Nephron progenitor cell (in vitro differentiated cells): ENCODE results near the gene GRIN2C.

Source experiments
- DNase-seq: peaks from one replicate; pipeline ENCODE4 v3.0.0; 2021
- H3K27ac Mint-ChIP-seq: 2 replicates; pipeline ENCODE4 v1.8.0; 2021; ENCODE audit warnings: mild to moderate bottlenecking, moderate library complexity, mixed read lengths
- H3K27me3 Mint-ChIP-seq: 2 replicates; pipeline ENCODE4 v1.8.0; 2021; ENCODE audit warnings: mild to moderate bottlenecking, low read depth, mixed read lengths; ENCODE audit not compliant: poor library complexity
- H3K36me3 Mint-ChIP-seq: 2 replicates; pipeline ENCODE4 v1.8.0; 2021; ENCODE audit warnings: low read depth, mixed read lengths
- H3K4me1 Mint-ChIP-seq: 2 replicates; pipeline ENCODE4 v1.8.0; 2021; ENCODE audit warnings: mixed read lengths
- H3K4me3 Mint-ChIP-seq: 2 replicates; pipeline ENCODE4 v1.8.0; 2021; ENCODE audit warnings: mild to moderate bottlenecking, moderate library complexity, mixed read lengths
- H3K9me3 Mint-ChIP-seq: 2 replicates; pipeline ENCODE4 v1.8.0; 2021; ENCODE audit warnings: mild to moderate bottlenecking, moderate library complexity, mixed read lengths
- TF ChIP-seq, protein P1 (sequence below): fragments of 200-600 bp; sonication (generic); IDR thresholded peaks from 2 replicates; pipeline ENCODE4 v1.5.0; 2021; ENCODE audit warnings: antibody characterized with exemption

GRIN2C gene

DNA sequence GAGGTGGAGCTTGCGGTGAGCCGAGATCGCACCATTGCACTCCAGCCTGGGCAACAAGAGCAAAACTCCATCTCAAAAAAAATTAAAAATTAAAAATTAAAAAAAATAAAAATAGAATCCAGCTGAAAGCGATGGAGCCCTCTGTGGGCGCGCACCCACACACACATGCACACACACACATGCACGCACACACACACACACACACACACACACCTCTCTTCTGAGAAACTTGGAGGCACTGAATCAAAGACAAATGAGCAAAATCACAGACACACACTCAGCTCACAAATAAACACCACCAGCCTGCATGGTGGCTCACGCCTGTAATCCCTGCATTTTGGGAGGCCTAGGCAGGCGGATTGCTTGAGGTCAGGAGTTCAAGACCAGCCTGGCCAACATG lies 43.3 kb upstream of the GRIN2C start:
- TF ChIP-seq, protein P1, sequence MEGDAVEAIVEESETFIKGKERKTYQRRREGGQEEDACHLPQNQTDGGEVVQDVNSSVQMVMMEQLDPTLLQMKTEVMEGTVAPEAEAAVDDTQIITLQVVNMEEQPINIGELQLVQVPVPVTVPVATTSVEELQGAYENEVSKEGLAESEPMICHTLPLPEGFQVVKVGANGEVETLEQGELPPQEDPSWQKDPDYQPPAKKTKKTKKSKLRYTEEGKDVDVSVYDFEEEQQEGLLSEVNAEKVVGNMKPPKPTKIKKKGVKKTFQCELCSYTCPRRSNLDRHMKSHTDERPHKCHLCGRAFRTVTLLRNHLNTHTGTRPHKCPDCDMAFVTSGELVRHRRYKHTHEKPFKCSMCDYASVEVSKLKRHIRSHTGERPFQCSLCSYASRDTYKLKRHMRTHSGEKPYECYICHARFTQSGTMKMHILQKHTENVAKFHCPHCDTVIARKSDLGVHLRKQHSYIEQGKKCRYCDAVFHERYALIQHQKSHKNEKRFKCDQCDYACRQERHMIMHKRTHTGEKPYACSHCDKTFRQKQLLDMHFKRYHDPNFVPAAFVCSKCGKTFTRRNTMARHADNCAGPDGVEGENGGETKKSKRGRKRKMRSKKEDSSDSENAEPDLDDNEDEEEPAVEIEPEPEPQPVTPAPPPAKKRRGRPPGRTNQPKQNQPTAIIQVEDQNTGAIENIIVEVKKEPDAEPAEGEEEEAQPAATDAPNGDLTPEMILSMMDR: no peak
- no peak for DNase-seq
- Mint-ChIP-seq H3K27me3 (peaks cover 54% of the 10 kb centered on the region), H3K36me3 (no peaks in the 10 kb centered on the region), H3K9me3 (no peaks in the 10 kb centered on the region), H3K27ac (no peak overlapping the region), H3K4me3 (no peak overlapping the region), H3K4me1 (peaks cover 6% of the 10 kb centered on the region)

DNA sequence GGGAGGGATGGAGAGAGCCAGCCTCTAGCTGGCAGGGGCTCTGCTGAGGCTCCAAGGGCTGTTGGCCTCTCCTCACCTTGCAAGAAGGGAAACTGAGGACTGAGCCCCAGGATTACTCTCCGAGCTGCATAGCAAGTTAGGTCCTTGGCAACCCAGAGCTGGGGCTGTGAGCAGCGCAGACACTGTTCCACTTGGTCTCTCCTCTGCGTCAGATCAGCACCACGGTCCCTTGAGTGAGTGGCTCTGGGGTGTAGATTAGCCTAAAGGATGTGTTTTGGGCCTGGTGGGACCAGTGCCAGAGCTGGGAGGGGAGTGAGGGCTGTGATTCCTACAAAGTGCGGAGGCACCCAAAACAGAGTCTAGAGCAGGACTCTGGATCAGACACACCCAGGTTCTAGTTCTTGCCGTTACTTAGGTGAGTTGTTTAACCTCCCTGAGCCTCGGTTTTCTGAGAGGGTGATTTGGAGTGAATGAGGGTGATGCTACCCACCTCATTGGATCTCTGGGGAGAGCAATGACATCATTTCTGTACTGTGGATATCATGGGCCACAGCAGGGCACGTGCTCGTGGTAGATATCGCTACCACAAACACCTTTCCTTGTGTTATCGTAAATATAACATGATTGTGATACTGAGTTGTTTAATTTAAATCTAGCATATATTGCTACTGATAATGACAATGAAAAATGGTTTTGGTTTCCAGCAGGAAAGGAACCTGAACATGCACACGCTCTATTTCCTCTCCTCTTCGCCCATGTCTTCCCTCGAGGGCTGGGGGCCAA lies 41.9 kb upstream of the GRIN2C start:
- peaks cover 6% of the 10 kb centered on the region for H3K4me1 Mint-ChIP-seq
- no peaks in the 10 kb centered on the region for H3K36me3 Mint-ChIP-seq
- TF ChIP-seq, protein P1: no peak
- H3K9me3 Mint-ChIP-seq: no peaks in the 10 kb centered on the region
- H3K4me3 Mint-ChIP-seq: no peak overlapping the region
- no peak for DNase-seq
- peaks cover 64% of the 10 kb centered on the region for H3K27me3 Mint-ChIP-seq
- no peak overlapping the region for H3K27ac Mint-ChIP-seq

DNA sequence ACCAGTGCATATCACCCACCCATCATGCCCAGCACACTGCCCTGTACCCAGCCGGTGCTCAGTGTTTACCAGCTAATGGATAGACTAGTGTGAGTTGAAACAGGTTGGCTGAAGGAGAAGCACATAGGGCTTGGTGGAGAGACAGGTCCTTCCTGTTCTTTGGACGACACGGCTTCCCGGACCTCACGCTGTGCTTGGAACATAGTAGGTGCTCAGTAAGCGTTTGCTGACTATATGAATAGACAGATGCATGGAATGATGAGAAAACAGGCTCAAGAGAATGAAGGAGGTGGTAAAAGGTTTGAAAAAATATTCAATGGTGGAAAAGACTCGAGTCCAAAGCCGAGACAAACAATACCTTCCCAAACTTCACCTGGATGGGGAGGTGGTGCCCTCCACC lies 40.5 kb upstream of the GRIN2C start:
- TF ChIP-seq, protein P1: no peak
- Mint-ChIP-seq H3K27ac (no peak overlapping the region), H3K4me1 (no peaks in the 10 kb centered on the region), H3K27me3 (peaks cover 78% of the 10 kb centered on the region), H3K36me3 (no peaks in the 10 kb centered on the region), H3K4me3 (no peak overlapping the region), H3K9me3 (no peaks in the 10 kb centered on the region)
- DNase-seq: no peak

DNA sequence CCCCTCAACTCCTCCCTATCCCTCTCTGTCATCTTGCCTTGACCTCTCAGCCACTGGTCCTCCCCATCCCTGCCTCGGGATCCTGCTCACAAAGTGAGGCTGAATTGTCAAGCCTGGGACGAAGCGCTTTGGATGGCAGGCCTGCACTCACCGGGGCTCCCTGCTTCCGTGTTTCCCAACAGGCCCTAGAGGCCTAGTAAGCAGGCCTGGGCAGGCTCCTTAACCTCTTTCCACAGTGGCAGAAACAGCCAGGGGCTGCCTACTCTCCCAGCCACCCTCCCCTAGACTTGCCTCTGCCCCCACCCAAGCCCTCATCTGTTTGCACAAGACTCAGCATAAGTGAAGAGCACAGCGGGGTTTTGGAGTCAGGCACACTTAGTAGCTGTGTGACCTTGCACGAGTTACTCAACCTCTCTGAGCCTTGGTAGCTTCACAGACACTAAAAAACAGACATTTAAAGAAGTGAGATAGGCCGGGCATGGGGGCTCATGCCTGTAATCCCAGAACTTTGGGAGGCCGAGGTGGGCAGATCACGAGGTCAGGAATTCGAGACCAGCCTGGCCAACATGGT lies 38.8 kb upstream of the GRIN2C start:
- Mint-ChIP-seq H3K36me3 (no peaks in the 10 kb centered on the region), H3K9me3 (no peaks in the 10 kb centered on the region), H3K4me1 (peaks cover 11% of the 10 kb centered on the region), H3K27me3 (peaks cover 89% of the 10 kb centered on the region), H3K4me3 (no peak overlapping the region), H3K27ac (no peak overlapping the region)
- DNase-seq: no peak
- TF ChIP-seq, protein P1: no peak

DNA sequence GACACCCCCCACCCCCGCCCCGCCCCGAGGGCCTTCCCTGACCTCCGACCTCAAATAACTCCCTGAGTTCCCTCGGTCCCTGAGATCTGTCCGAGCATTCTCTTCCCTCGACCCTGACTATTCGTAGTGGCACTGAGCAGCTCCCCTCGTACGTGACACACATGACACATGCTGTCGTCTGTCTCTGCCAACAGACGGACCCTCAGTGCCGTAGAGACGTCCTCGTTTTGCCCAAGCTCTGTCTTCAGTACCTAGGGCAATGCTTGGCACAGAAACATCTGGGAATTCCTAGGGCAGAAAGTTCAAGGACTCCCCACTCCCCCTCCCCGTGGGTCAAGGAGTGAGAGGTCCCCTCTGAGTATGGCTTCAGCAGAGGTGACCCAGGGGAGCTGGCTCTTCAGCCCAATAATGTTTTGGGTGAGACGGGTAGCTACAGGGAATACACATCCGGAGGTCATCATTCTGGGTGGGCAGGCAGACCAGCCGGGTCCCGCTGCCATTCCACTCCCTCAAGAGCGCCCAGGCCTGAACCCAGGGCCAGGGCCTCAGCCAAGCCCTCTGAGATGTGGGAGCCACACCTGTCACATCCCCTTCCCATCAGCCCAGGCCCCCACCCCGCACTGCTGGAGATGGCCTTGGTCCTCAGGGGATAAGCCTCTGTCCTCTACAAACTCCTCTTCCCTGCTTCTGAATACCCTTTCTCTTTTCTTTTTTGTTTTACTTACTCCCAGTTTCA lies 34.4 kb upstream of the GRIN2C start:
- Mint-ChIP-seq H3K9me3 (no peaks in the 10 kb centered on the region), H3K4me3 (peak overlapping the region; percentile 78), H3K27me3 (peaks cover 98% of the 10 kb centered on the region), H3K36me3 (no peaks in the 10 kb centered on the region), H3K27ac (no peak overlapping the region), H3K4me1 (peaks cover 21% of the 10 kb centered on the region)
- DNase-seq: no peak
- TF ChIP-seq, protein P1: no peak
